ENCODE data around the gene GNAO1. TPM values are rescaled to one million over a fixed set of nuclear protein-coding genes. Genes with fewer than 3 reads are reported as not detected.

Gene GNAO1
- polyA plus RNA-seq, 1 donor from 2014 or later: 31.5 TPM

DNA sequence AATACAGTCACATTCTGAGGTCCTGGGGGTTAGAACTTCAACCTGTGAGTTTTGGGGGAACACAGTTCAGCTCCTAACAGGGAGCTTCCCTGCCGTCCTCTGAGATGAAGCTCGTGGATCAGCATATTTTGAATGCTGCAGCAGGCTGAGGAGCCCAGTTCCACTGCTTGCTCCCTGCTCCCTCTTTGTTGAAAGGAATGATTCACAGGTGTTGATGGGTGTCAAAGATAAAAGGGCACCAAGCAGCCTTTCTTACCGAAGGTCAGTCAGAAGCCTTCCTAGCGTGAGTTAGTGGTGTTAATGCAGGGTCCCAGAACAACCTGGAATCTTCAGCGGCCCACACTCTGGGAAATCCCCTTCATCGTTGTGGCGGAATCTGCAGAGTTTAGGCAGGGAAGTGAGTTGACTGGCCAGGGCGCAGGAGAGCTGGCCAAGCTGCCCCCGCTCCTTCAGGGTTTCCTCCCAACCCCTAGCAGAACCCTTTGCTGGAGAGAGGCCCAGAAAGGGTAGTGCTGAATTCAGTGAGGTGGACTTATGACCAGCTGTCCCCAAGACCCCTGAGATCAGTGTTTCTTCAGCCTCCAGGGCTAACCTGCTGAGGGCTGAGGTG, 114.8 kb downstream of the GNAO1 start:
- Histone ChIP-seq H3K79me2 (replicated peaks; ENCODE audit: insufficient read depth, low read length) (no peaks in the 10 kb centered on the region), H3K27me3 (ENCODE audit: insufficient read depth, low read depth, low read length) (no peaks in the 10 kb centered on the region), H3K4me2 (ENCODE audit: low read length) (no peak overlapping the region), H3K4me3 (ENCODE audit: low read length) (no peak overlapping the region), H2AFZ (ENCODE audit: low read depth, low read length) (no peak overlapping the region), H3K27ac (ENCODE audit: low read length) (no peak overlapping the region), H3K36me3 (ENCODE audit: insufficient read depth, low read length) (no peaks in the 10 kb centered on the region), H3K9me2 (ENCODE audit: insufficient read depth, low read length) (no peaks in the 10 kb centered on the region), H3K9me3 (ENCODE audit: low read length) (no peaks in the 10 kb centered on the region), H3K9ac (ENCODE audit: low read length) (no peak overlapping the region), H4K20me1 (ENCODE audit: insufficient read depth) (no peaks in the 10 kb centered on the region), H3F3A (ENCODE audit: insufficient read depth, low read length, poor library complexity, severe bottlenecking) (no peaks in the 10 kb centered on the region)
- no peak for TF ChIP-seq EP300 (conservative IDR thresholded peaks at IDR 0.05; ENCODE audit: poor library complexity, severe bottlenecking)

- H3K4me3 ChIP-seq (ENCODE audit: low read length): no peak overlapping the region
- no peak overlapping the region for H3K4me2 ChIP-seq (ENCODE audit: low read length)
These were observed 115.6 kb downstream of the GNAO1 start for GRCh38 chr16:56306690-56307533.

More at GRCh38 chr16:56306690-56307533, 115.6 kb downstream of the GNAO1 start:
- Histone ChIP-seq H3K9me3 (ENCODE audit: low read length) (no peaks in the 10 kb centered on the region), H2AFZ (ENCODE audit: low read depth, low read length) (no peak overlapping the region), H3K27ac (ENCODE audit: low read length) (no peak overlapping the region), H3K9me2 (ENCODE audit: insufficient read depth, low read length) (no peaks in the 10 kb centered on the region), H3K27me3 (ENCODE audit: insufficient read depth, low read depth, low read length) (no peaks in the 10 kb centered on the region), H3K9ac (ENCODE audit: low read length) (no peak overlapping the region), H3K36me3 (ENCODE audit: insufficient read depth, low read length) (no peaks in the 10 kb centered on the region), H3K79me2 (replicated peaks; ENCODE audit: insufficient read depth, low read length) (no peaks in the 10 kb centered on the region), H4K20me1 (ENCODE audit: insufficient read depth) (no peaks in the 10 kb centered on the region), H3F3A (ENCODE audit: insufficient read depth, low read length, poor library complexity, severe bottlenecking) (no peaks in the 10 kb centered on the region)
- TF ChIP-seq, protein P1, sequence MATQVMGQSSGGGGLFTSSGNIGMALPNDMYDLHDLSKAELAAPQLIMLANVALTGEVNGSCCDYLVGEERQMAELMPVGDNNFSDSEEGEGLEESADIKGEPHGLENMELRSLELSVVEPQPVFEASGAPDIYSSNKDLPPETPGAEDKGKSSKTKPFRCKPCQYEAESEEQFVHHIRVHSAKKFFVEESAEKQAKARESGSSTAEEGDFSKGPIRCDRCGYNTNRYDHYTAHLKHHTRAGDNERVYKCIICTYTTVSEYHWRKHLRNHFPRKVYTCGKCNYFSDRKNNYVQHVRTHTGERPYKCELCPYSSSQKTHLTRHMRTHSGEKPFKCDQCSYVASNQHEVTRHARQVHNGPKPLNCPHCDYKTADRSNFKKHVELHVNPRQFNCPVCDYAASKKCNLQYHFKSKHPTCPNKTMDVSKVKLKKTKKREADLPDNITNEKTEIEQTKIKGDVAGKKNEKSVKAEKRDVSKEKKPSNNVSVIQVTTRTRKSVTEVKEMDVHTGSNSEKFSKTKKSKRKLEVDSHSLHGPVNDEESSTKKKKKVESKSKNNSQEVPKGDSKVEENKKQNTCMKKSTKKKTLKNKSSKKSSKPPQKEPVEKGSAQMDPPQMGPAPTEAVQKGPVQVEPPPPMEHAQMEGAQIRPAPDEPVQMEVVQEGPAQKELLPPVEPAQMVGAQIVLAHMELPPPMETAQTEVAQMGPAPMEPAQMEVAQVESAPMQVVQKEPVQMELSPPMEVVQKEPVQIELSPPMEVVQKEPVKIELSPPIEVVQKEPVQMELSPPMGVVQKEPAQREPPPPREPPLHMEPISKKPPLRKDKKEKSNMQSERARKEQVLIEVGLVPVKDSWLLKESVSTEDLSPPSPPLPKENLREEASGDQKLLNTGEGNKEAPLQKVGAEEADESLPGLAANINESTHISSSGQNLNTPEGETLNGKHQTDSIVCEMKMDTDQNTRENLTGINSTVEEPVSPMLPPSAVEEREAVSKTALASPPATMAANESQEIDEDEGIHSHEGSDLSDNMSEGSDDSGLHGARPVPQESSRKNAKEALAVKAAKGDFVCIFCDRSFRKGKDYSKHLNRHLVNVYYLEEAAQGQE (IDR thresholded peaks at IDR 0.05; ENCODE audit: borderline replicate concordance): no peak
- TF ChIP-seq RAD21 (conservative IDR thresholded peaks at IDR 0.05): no peak
- TF ChIP-seq SMC3 (conservative IDR thresholded peaks at IDR 0.05; ENCODE audit: poor library complexity): no peak
- TF ChIP-seq EP300 (conservative IDR thresholded peaks at IDR 0.05; ENCODE audit: poor library complexity, severe bottlenecking): no peak
- TF ChIP-seq, protein P2, sequence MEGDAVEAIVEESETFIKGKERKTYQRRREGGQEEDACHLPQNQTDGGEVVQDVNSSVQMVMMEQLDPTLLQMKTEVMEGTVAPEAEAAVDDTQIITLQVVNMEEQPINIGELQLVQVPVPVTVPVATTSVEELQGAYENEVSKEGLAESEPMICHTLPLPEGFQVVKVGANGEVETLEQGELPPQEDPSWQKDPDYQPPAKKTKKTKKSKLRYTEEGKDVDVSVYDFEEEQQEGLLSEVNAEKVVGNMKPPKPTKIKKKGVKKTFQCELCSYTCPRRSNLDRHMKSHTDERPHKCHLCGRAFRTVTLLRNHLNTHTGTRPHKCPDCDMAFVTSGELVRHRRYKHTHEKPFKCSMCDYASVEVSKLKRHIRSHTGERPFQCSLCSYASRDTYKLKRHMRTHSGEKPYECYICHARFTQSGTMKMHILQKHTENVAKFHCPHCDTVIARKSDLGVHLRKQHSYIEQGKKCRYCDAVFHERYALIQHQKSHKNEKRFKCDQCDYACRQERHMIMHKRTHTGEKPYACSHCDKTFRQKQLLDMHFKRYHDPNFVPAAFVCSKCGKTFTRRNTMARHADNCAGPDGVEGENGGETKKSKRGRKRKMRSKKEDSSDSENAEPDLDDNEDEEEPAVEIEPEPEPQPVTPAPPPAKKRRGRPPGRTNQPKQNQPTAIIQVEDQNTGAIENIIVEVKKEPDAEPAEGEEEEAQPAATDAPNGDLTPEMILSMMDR (IDR thresholded peaks at IDR 0.05; ENCODE audit: poor library complexity, severe bottlenecking): no peak
- TF ChIP-seq TAF1 (IDR thresholded peaks at IDR 0.05; ENCODE audit: low read depth): no peak
- TF ChIP-seq POLR2AphosphoS5 (IDR thresholded peaks at IDR 0.05): no peak
- no peak for TF ChIP-seq EZH2 (IDR thresholded peaks at IDR 0.05; ENCODE audit: borderline replicate concordance, insufficient read depth, low read length, poor library complexity, severe bottlenecking)
